Muscle layer of colon (tissue), 2 donors: ENCODE results near the gene PAK4.

Experiments used
- H3K27ac ChIP-seq: one replicate; pipeline ENCODE4 v1.7.0; 2013; ENCODE audit warnings: low read depth, mild to moderate bottlenecking, low read length, moderate library complexity
- H3K27me3 ChIP-seq, 2 donors: one replicate each; pipeline ENCODE4 v1.7.0; 2013; ENCODE audit warnings: low read length in 2 of 2, mild to moderate bottlenecking in 2 of 2; ENCODE audit not compliant: insufficient read depth in 2 of 2, control insufficient read depth in 1 of 2
- H3K36me3 ChIP-seq: one replicate; pipeline ENCODE4 v1.7.0; 2013; ENCODE audit warnings: mild to moderate bottlenecking, low read length; ENCODE audit not compliant: insufficient read depth
- H3K4me1 ChIP-seq: one replicate; pipeline ENCODE4 v1.7.0; 2013; ENCODE audit warnings: mild to moderate bottlenecking, low read length; ENCODE audit not compliant: insufficient read depth
- H3K4me3 ChIP-seq, 2 donors: one replicate each; pipeline ENCODE4 v1.7.0; 2013; ENCODE audit warnings: low read length in 2 of 2, low read depth in 1 of 2, mild to moderate bottlenecking in 1 of 2, moderate library complexity in 1 of 2
- H3K9ac ChIP-seq: one replicate; pipeline ENCODE4 v1.7.0; 2013; ENCODE audit warnings: low read length
- H3K9me3 ChIP-seq: one replicate; pipeline ENCODE4 v1.7.0; 2013; ENCODE audit warnings: mild to moderate bottlenecking, low read length
- donor health status: abdominal sarcoma.
- donor health status: Adenocarcinoma of cecum.

The PAK4 gene

DNA sequence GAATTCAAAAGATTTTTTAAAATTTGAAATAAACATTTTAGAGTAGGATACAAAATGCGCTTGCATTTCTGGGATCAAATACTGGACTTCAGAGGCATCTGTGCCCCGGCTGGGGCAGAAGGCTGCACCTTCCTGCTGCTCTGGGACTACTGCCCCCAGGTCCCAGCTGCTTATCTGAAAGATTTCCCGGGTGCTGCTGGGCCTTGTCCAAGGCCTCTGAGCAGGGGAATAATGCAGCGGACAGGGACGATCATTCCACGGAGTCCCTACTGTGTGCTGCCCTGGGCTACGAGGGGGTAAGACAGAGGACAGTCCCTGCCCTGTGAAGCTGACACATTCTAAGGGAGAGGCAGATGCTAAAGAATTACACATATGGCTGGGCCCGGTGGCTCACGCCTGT lies 38.0 kb downstream of the PAK4 start:
- Histone ChIP-seq H3K36me3 (no peaks in the 10 kb centered on the region), H3K9ac (no peak overlapping the region), H3K27me3 (no peaks in the 10 kb centered on the region), H3K4me3 (no peak overlapping the region), H3K27ac (no peak overlapping the region), H3K9me3 (no peaks in the 10 kb centered on the region), H3K4me1 (peaks cover 35% of the 10 kb centered on the region)

- H3K36me3 ChIP-seq: no peaks in the 10 kb centered on the region
- H3K4me1 ChIP-seq: peaks cover 30% of the 10 kb centered on the region
- H3K27ac ChIP-seq: no peak overlapping the region
- H3K9ac ChIP-seq: no peak overlapping the region
- no peaks in the 10 kb centered on the region for H3K9me3 ChIP-seq
- H3K4me3 ChIP-seq: no peak overlapping the region
- no peaks in the 10 kb centered on the region for H3K27me3 ChIP-seq
These were observed 38.7 kb downstream of the PAK4 start for GRCh38 chr19:39164289-39164688.

- no peak overlapping the region for H3K4me3 ChIP-seq
- H3K9me3 ChIP-seq: no peaks in the 10 kb centered on the region
- H3K36me3 ChIP-seq: peaks cover 6% of the 10 kb centered on the region
- H3K4me1 ChIP-seq: peaks cover 18% of the 10 kb centered on the region
- no peak overlapping the region for H3K27ac ChIP-seq
- no peaks in the 10 kb centered on the region for H3K27me3 ChIP-seq
- no peak overlapping the region for H3K9ac ChIP-seq
These were observed 40.3 kb downstream of the PAK4 start for GRCh38 chr19:39165857-39166256.

DNA sequence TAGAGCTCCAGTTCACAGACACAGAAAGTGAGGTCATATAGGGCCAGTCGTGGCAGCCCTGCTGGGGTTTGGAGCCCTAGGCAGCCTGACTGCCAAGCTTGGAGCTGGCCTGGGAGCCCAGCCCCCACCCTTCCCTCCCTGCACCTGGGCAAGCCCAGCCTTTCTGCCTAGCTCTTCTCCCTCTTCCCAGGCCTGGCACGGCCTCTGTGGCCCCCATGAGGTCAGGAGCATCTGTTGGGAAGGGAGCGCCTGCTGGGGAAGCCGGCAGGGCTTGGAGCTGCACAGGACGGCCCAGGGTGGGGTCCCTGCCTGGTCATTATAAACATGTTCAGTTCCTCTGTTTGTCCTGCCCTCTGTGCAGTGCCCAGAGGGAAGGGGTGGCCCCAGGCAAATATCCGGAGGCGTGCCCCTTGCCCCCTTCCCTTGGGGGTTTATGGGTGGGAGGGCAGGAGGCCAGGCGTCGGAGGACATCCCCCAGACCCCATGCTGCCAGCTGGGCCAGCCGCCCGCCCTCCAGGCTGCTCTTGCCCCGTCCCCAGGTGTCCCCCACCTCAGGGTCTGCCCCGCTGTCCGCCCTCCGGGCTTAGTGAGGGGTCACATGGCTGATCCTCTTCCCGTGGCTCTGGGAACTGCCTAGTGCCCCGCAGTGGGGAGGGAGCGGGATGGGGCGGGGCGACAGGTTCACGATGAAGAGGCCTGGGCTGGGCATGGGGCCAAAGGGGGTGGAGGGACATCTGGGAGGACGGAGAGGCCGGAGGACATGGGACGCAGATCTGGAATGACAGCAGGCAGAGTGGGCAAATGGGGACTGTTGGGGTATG lies 41.2 kb downstream of the PAK4 start:
- H3K9ac ChIP-seq: no peak overlapping the region
- H3K9me3 ChIP-seq: no peaks in the 10 kb centered on the region
- H3K27ac ChIP-seq: peak overlapping the region; percentile 23
- H3K36me3 ChIP-seq: peaks cover 6% of the 10 kb centered on the region
- no peaks in the 10 kb centered on the region for H3K27me3 ChIP-seq
- peaks cover 11% of the 10 kb centered on the region for H3K4me1 ChIP-seq
- no peak overlapping the region for H3K4me3 ChIP-seq

DNA sequence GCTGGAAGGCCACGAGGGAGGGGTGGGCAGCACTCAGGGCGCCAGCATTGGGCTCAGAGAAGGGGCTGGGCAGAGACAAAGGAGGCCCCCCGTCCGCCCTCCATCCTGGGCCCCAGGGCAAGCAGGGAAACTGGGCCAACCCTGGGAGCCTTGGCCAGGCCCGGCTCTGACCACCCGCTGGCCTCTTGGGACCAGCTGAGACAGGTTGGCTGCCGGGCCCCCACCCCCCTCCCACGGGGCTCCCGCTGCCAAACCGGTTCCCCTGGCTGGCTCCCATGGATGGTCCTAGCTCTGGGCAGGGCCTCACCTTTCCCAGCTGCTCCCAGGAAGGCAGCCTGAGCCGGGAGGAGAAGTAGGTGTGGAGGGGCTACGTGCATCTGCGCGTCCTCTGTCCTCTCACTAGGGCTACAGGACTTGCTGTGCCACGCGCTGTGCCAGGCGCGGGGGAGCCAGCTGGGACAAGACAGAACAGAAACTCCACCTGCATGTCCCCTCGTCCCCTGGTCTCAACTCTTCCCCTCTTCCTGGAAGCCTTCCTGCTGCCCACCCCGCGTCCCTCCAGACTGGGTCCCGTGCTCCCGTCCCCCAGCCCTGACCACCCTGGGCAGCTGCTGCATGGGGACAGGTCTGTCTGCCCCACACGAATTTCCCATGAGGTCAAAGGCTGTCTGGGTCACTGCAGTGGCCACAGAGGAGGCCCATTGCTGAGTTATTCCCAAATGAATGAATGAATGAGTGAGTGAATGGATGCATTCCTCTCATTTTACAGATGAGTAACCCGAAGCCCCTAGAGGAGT lies 42.1 kb downstream of the PAK4 start:
- Histone ChIP-seq H3K9me3 (no peaks in the 10 kb centered on the region), H3K4me1 (peaks cover 11% of the 10 kb centered on the region), H3K27ac (no peak overlapping the region), H3K27me3 (no peaks in the 10 kb centered on the region), H3K36me3 (peaks cover 12% of the 10 kb centered on the region), H3K4me3 (no peak overlapping the region), H3K9ac (no peak overlapping the region)

DNA sequence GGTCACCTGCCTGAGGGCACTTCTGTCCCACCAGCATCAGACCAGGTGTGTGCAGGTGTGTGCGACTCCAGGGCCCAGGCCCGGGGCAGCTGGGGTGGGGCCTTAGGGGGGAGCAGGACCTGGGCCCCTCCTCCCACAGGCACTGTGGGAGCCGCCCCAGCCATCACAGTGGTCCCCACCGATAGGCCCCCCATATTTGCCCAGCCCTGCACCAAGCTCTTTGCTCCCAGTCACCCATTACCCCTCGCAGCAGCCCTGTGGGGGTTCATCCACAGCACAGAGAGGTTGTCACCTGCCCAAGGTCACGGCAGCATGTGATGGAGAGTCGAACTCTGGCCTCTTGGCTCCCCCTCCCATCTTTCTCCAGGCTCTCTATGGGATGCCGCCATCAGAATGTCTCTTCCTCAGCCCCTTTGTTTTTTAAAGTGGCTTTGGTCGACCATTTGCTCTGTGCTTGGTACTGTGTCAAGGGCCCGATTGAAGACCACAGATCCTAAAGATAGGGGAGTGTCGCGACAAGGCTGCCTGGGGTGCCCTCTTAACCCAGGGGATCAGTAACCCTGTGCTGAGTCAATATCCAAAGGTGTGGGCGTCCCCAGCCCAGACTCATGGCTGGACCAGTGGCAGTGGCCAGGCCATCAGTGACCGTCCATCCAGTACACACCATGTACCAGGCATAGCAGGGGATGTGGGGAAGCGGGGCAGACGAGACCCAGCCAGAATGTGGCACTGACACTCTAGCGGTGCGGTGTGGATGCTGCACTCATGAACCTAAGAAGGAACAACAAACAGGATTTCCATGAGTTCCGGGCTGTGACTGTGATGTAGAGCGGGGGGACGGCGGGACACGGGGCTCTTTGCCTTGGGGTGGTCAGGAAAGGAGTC lies 42.9 kb downstream of the PAK4 start:
- no peaks in the 10 kb centered on the region for H3K27me3 ChIP-seq
- H3K36me3 ChIP-seq: peaks cover 13% of the 10 kb centered on the region
- H3K4me3 ChIP-seq: no peak overlapping the region
- no peaks in the 10 kb centered on the region for H3K9me3 ChIP-seq
- H3K4me1 ChIP-seq: peaks cover 11% of the 10 kb centered on the region
- no peak overlapping the region for H3K27ac ChIP-seq
- no peak overlapping the region for H3K9ac ChIP-seq

- H3K36me3 ChIP-seq: peaks cover 13% of the 10 kb centered on the region
These were observed 43.7 kb downstream of the PAK4 start for GRCh38 chr19:39169143-39169810.

GRCh38 chr19:39170386-39171231 lies 45.0 kb downstream of the PAK4 start:
- Histone ChIP-seq H3K9me3 (no peaks in the 10 kb centered on the region), H3K9ac (no peak overlapping the region), H3K36me3 (peaks cover 21% of the 10 kb centered on the region), H3K27ac (no peak overlapping the region), H3K4me3 (no peak overlapping the region), H3K4me1 (peaks cover 11% of the 10 kb centered on the region), H3K27me3 (no peaks in the 10 kb centered on the region)

More at GRCh38 chr19:39169143-39169810, 43.7 kb downstream of the PAK4 start:
- H3K4me3 ChIP-seq: no peak overlapping the region
- H3K9ac ChIP-seq: no peak overlapping the region
- H3K9me3 ChIP-seq: no peaks in the 10 kb centered on the region
- H3K4me1 ChIP-seq: peaks cover 11% of the 10 kb centered on the region
- no peaks in the 10 kb centered on the region for H3K27me3 ChIP-seq
- no peak overlapping the region for H3K27ac ChIP-seq

- Histone ChIP-seq H3K27me3 (no peaks in the 10 kb centered on the region), H3K27ac (no peak overlapping the region), H3K9me3 (no peaks in the 10 kb centered on the region), H3K9ac (no peak overlapping the region), H3K36me3 (peaks cover 26% of the 10 kb centered on the region), H3K4me1 (peaks cover 5% of the 10 kb centered on the region), H3K4me3 (no peak overlapping the region)
These were observed 46.2 kb downstream of the PAK4 start for GRCh38 chr19:39171479-39172465.
